MV-4-11 (cell line): ENCODE data around the gene LMAN2.

Experiments used
- DNase-seq: peaks from one replicate; lab custom pipeline; 2025; lab: John Stamatoyannopoulos, UW

LMAN2 gene, protein sequence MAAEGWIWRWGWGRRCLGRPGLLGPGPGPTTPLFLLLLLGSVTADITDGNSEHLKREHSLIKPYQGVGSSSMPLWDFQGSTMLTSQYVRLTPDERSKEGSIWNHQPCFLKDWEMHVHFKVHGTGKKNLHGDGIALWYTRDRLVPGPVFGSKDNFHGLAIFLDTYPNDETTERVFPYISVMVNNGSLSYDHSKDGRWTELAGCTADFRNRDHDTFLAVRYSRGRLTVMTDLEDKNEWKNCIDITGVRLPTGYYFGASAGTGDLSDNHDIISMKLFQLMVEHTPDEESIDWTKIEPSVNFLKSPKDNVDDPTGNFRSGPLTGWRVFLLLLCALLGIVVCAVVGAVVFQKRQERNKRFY

DNA sequence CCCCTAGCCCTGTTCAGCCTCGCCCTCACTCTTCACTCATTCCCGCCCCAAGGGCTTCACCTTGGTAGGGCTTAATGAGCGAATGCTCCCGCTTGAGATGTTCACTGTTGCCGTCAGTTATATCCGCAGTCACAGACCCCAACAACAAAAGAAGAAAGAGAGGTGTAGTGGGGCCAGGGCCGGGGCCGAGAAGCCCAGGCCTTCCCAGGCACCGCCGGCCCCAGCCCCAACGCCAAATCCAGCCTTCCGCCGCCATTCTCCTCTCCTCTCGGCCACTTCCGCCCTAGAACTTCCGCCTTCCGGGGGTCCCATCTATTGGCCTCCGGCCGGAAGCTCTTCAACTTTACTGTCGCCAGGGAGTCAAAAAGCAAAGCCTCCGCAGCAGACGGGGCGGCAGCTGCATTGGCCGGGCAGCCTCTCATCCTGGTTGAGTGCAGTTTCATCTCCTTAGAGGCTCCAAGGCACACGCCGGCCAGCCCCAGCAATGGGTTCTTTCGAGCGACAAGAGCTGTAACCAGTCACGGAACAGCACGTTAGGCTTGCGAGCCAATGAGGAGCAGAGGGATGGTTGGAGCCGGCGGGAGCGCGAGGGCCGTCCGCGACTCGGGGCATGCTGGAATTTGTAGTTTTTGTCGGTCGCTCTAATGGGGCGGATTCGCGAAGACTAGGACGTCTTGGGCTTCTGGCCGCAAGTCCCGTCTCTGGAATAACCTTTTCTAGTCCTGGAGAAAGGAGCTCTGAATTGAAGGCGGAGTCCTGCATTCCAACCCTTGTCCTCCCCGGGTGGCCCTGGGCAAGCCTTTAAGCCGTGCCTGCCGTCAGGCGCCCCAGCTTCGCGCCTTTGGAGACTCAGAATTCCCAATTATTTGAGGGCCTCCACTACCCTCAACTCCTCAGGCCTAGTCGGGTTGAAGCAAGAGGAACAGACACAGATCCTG is at the start of gene LMAN2:
Gene LMAN2, minus strand, starts transcription at position 277 of the 938 bp plus-strand sequence. Its CDS starts 21 bp downstream, at position 256.
- peak; percentile 94 for DNase-seq

DNA sequence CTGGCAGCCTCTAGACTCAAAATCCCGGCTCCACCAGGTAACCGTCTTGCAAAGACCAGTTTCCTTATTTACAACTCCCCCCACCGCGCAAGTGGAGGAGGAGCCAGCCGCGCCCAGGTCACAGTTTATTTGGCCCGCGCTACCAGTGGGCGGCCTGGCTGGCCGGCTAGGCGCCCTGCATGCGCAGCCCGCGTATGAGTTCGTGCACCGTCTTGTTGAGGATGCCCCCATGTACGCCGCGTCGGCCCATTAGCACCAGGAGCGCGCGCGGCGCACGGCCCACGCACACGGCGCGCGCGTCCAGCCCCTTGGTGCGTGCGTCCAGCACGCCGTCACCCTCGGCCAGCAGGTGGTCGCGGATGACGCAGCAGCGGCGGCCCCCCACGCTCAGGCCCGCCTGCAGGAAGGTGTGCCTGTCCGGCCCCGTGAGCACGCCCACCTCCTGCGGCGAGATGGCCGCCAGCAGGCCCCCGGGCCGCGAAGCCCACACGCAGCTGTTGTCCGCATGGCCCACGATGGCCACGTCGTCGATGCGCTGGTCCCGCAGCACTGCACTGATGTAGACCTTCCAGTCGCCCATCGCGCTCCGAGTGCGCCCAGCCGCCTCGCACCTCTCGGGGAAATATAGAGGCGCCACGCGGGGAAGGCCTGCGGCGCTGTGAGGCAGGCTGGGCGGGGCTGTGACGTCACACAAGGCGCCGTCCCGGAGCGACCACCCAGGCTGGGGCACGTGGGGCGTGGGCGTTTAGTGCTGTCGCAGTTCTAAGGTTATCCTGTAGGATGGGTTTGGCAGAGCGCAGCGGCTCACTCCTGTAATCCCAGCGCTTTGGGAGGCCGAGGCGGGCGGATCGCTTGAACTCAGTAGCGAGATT is 48.8 kb upstream of the LMAN2 start, which contains the start of gene PFN3:
Gene PFN3, minus strand, starts transcription at position 665 of the 872 bp plus-strand sequence. Its CDS starts 85 bp downstream, at position 580.
- no peak for DNase-seq

- DNase-seq: no peak
Measured at GRCh38 chr5:177397875-177398390, 46.5 kb upstream of the LMAN2 start.

- DNase-seq: no peak
Measured at GRCh38 chr5:177396807-177397206, 45.3 kb upstream of the LMAN2 start.

DNA sequence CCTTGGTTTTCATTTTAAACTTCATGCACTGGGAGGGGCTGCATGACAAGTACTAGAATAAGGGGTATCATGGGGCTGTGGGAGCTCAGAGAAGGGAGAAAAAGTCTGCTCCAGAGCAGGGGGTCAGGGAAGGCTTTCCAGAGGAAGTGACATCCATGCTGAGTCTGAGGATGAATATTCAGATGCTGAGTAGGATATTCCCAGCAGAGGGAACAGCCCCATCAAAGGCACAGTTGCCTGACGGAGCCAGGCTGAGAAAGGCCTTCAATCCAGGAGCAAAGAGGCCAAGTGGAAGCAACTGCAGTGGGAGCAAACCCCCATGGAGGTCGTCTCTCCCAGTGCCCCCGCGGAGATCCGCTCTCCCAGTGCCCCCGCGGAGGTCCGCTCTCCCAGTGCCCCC is 44.6 kb upstream of the LMAN2 start:
- no peak for DNase-seq

GRCh38 chr5:177393990-177394389 is 42.5 kb upstream of the LMAN2 start:
- DNase-seq: no peak

GRCh38 chr5:177393206-177393765 is 41.8 kb upstream of the LMAN2 start:
- DNase-seq: peak; percentile 62

GRCh38 chr5:177392765-177393164 is 41.3 kb upstream of the LMAN2 start:
- peak; percentile 28 for DNase-seq

DNA sequence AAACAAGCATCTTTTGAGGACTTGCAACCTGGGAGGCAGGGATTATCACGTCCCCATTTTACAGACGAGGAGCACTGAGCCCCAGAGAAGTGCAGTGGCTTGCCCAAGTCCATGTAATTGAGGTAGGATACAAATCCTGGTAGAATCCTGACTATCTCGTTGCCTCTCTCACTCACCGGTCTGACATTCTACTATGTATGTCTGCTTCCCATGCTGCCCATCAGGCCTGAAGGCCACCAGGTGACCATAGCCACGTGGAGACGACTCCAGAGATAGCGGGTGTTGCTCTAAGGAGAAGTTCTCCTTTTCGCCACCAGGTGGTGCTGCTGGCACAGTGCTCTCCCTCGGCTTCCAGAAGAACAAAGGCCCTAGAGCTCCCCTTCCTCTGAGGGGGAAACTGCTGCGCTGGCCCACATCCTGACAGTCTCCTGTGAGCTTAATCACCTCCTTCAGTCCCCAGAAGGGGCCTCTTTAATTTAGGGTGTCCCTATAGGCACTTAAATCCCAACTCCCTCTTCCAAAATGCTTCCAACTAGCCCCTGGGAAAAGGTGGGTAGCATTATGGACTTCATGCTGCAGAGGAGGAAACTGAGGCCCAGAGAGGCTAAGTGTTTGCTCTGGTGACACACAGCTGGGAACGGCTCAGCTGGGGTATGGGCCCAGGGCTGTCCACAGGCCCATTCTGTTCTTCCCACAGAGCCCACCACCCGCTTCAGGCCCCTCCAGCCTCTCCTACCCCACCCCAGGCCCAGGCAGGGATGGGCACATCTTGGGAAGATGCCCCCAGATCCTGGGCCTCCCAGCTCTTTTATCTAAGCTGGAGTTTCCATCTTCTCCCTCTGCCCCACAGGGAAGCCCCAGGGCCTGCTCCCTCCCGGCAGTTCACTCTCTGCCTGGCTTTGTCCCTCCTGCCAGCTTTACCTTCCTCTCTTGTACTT is 39.2 kb upstream of the LMAN2 start:
- DNase-seq: peak; percentile 78

GRCh38 chr5:177389241-177390169 is 38.0 kb upstream of the LMAN2 start:
- peak; percentile 94 for DNase-seq

- DNase-seq: no peak
Measured at GRCh38 chr5:177388521-177389052, 37.1 kb upstream of the LMAN2 start.

DNA sequence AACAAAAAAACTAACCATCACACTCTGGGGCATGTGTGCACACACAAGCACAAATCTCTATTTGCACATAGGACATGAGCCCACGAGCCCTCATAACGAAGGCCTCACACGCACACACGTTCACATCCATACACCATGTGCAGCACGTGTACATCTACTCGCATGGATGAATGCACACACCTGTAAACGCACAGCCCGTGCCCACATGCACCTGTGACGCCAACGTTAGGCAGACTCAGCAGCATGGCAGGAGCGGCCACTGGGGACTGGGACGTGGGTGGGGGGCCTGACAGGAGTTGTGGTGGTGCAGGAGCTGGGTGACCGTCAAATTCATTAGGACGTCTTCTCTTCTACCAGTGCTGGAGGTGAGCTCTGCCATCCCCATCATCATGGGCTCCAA is 35.9 kb upstream of the LMAN2 start:
- no peak for DNase-seq

DNA sequence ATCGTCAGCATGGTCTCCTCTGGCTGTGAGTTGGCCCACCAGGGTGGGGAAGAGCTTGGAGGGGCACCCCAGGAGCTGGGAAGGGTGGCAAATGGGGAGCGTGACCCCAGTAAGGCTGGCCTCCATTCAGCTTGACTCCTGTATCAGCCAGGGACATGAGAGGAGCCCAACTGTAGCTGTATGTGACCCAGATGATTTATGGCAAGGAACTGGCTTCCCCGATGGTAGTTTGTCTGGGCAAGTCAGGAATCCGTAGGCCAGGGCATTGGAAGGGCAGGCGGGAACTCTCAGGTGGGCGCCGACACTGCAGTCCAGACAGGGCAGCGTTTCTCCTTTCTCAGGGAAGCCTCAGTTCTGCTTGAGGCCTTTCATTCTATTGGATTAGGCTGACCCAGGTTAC is 35.1 kb upstream of the LMAN2 start:
- no peak for DNase-seq

GRCh38 chr5:177385720-177386119 is 34.3 kb upstream of the LMAN2 start:
- DNase-seq: no peak

DNA sequence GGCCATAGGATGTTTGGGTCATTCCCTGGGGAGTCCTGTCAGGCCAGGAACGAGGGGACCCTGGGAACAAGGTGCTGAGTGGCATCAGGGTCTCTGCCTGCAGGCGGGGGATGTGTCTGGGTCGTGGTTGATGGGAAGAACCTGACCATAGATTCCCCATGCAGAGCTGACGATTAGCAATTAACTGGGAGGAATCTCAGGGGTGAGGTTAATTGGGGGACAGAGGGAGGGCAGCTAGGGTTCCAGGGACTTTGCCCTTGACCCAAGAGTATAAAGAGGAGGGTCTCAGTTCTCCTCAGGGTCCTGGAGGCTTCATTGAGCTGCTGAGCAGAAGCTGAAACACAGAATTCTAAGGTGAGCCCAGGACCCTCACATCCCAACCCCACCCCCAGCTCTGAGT is 32.7 kb upstream of the LMAN2 start, which contains the start of gene SLC34A1:
Gene SLC34A1, plus strand, starts transcription at position 301 of the 400 bp plus-strand sequence. CDS start 1,308 bp downstream, outside the sequence.
- no peak for DNase-seq

DNA sequence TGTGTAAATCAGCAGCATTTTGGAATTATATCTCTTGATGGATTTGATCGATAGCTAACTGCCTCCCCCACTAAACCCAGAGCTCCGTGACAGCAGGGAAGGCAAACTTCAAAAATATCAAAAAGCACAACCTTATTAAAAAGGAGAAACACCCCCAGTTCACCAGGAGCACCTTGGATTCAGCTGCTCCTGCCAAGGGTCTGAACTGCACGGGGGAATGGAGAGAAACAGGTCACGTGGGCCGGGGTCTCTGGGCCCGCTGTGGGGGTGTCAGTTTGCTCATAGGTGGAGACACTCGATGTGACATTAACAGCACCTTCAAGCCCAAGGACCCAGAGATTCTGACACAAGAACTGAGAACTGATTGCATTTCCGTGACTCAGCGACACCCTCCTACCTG is 31.7 kb upstream of the LMAN2 start:
- DNase-seq: no peak

GRCh38 chr5:177382423-177383029 is 31.1 kb upstream of the LMAN2 start:
- peak; percentile 31 for DNase-seq

DNA sequence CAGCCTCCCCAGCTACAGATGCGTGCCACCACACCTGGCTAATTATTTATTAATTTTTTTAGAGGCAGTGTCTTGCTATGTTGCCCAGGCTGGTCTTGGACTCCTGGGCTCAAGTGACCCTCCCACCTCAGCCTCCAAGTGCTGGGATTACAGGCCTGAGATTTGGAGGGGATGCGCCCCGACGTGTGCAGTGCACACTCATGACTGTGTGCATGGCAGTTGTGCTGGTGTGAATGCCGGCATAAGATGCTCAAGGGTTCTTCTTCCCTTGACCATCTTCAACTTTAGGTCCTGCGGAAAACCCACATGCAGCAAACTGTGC is 29.3 kb upstream of the LMAN2 start:
- DNase-seq: no peak
